Measurements from ENCODE around the gene RAP2A.

Gene RAP2A

DNA sequence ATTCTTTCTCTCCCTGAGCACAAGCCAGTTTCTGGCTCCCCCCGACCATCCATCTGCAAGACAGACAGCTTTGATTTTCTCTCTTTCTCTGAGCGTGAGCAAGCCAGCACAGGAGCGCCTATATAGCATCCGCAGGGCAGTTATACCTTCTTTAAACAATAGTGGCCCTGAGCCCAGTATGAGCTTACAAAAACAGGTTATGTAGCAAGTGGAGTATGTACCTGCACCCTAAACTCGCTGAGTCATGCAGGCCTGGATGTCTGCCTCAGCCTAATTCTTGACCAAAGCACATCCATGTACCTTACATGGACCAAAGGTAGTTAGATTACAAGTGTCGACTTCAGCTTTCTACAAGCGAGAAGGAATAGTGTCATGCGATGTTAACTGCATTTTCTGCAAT lies 61.7 kb downstream of the RAP2A start:
- DNase-seq (ENCODE audit: low read depth in 2 of 2) = no peak

GRCh38 chr13:97496511-97496910 lies 62.5 kb downstream of the RAP2A start:
- DNase-seq (ENCODE audit: low read depth in 2 of 2) = no peak

DNA sequence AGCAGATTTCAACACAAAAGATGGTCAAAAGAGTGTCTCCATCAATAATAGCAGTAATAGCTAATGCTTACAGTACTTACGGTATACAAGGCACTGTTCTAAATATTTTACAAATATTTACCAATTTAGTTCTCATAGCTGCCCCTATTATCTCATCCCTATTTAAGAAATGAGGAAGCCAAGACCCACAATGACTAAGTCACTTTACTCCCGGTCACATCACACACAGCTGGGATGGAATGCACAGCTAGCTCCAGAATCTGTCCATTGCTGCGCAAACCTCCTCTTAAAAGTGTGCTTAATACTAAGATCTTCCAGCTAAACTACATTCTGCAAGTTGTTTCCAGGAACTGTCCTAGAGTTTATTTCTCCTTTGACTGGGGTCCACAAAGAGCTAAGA lies 63.4 kb downstream of the RAP2A start:
- no peak for DNase-seq (ENCODE audit: low read depth in 2 of 2)

DNA sequence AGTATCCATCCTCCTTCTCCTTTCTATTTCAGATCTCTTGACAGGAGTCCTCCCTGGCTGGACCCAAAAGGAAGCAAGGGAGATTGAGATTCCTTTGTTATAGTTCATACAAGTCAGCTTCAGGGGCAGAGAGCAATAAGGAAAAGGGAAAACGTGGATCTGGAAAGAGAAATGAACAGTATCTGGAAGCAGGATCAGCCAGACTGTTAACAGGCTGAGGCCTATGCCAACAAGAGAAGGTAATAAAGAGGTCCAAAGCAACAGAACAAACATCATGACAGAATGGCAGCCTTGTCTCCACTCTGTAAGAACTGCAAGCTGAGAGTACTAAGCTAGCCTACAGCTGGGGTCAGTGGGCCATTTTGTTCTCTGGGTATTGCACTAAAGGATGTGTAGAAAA lies 64.5 kb downstream of the RAP2A start:
- no peak for DNase-seq (ENCODE audit: low read depth in 2 of 2)

- no peak for DNase-seq (ENCODE audit: low read depth in 2 of 2)
Observed at GRCh38 chr13:97499181-97499580, 65.2 kb downstream of the RAP2A start.

DNA sequence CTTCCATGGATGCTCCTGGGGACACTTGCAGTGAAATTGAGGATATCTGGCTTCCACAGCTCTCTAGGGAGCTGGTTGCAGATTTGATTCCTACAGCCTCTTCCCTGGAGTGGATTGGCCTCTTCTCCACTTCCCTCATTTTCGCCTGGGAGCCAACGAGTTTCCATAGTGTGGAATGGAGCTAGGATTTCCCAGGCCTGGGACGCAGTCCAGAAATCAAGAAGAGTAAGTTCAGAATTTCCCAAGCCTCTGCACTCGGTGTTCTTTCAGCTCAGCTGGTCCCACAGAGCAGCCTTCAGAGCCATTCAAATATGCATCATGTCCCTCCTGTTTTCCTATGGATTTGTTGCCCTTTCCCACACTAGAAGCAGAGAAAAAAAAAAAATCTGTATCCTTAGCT lies 68.2 kb downstream of the RAP2A start:
- DNase-seq (ENCODE audit: low read depth in 2 of 2) = no peak

GRCh38 chr13:97502706-97503105 lies 68.7 kb downstream of the RAP2A start:
- DNase-seq (ENCODE audit: low read depth in 2 of 2) = no peak

DNA sequence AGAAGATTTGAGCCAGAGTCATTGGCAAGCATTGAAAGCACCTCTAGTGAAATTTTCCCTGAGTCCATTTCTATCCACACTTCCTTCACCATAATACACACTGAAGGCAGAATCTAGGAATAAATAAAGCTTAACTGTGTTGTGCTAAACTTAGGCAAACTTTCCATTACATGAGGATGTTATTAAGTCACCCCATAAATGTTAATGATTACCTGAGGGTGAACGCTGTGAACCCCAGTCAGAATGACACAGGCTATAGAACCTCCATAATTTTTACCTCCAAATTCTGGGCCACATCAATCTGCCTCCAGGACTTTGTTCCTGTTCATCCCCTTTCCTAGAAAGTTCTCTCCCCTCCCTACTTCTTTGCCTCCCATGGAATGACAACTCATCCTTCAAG lies 71.0 kb downstream of the RAP2A start:
- DNase-seq (ENCODE audit: low read depth in 2 of 2) = no peak

- DNase-seq (ENCODE audit: low read depth in 2 of 2) = no peak
Observed at GRCh38 chr13:97506511-97506910, 72.5 kb downstream of the RAP2A start.

DNA sequence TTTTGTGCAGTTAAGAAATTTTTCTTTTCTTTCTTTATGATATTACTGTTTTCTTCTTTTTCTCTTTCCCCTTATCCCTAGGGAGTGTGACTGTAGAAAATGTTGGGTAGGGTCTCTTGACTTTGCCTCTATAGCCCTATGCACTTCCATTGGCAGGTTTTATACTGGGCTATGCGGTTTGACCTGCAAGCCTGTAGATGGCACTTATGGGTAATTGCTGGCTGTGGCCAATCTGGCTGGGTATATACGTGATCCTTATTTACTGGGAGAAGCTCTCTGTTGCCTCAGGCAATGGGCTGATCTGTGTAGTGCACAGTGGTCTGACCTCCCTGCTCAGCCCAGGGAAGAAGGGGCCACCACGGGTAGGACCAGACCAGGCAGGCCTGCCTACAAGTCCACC lies 78.8 kb downstream of the RAP2A start:
- DNase-seq (ENCODE audit: low read depth in 2 of 2) = no peak

- no peak for DNase-seq (ENCODE audit: low read depth in 2 of 2)
Observed at GRCh38 chr13:97515643-97516042, 81.7 kb downstream of the RAP2A start.

DNA sequence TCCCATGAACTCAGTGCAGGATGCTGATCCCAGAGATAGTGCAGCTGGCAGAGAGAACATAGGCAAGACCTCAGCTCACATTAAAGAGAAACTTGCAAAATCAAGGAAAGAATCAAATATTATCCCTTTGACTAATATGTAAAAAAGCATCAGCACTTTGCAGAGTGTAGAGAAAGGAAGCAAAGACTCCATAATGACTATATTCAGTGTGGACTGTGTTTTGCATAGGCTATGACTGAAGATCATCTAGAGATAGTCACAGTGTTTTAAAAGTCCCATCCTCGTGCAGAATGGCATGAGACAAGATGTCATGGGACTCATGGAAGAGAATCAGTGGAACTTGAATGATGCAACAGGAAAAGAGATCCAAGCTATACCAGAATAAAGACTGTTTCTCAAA lies 84.0 kb downstream of the RAP2A start:
- DNase-seq (ENCODE audit: low read depth in 2 of 2) = no peak
